ENCODE data around the gene FAM227A.
"Not testable (repeated sequence)": the region's sequence is repeated elsewhere in the genome, so short reads cannot be mapped to it uniquely, and the experiment has no call there.

The FAM227A gene

GRCh38 chr22:38653741-38654140 lies 2.5 kb downstream of the FAM227A start:
- Histone ChIP-seq H3K27ac (no peak overlapping the region), H3K27me3 (ENCODE audit: insufficient read depth, low read depth, severe bottlenecking) (no peaks in the 10 kb centered on the region), H3K9me3 (ENCODE audit: severe bottlenecking) (no peaks in the 10 kb centered on the region), H3K4me3 (ENCODE audit: low read depth, low read length) (no peak overlapping the region), H3K36me3 (peaks cover 7% of the 10 kb centered on the region; the same call in 1 of the 2 replicates)
- no peak for DNase-seq
- TF ChIP-seq, protein P1, sequence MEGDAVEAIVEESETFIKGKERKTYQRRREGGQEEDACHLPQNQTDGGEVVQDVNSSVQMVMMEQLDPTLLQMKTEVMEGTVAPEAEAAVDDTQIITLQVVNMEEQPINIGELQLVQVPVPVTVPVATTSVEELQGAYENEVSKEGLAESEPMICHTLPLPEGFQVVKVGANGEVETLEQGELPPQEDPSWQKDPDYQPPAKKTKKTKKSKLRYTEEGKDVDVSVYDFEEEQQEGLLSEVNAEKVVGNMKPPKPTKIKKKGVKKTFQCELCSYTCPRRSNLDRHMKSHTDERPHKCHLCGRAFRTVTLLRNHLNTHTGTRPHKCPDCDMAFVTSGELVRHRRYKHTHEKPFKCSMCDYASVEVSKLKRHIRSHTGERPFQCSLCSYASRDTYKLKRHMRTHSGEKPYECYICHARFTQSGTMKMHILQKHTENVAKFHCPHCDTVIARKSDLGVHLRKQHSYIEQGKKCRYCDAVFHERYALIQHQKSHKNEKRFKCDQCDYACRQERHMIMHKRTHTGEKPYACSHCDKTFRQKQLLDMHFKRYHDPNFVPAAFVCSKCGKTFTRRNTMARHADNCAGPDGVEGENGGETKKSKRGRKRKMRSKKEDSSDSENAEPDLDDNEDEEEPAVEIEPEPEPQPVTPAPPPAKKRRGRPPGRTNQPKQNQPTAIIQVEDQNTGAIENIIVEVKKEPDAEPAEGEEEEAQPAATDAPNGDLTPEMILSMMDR (IDR thresholded peaks at IDR 0.05; ENCODE audit: low read depth, low read length) = no peak

DNA sequence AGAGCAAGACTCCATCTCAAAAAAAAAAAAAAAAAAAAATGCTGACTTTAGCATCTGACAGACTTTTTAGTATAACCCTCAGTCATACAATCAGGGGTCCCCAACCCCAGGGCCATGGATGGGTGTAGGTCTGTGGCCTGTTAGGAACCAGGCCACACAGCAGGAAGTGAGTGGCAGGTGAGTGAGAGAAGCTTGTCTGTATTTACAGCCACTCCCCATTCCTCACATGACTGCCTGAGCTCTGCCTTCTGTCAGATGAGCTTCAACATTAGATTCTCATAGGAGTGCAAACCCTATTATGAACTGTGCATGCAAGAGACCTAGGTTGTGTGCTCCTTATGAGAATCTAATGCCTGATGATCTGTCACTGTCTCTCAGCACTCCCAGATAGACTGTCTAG lies 3.3 kb downstream of the FAM227A start:
- Histone ChIP-seq H3K9me3 (ENCODE audit: severe bottlenecking) (no peaks in the 10 kb centered on the region), H3K36me3 (peaks cover 11% of the 10 kb centered on the region), H3K4me3 (ENCODE audit: low read depth, low read length) (no peak overlapping the region), H3K27me3 (ENCODE audit: insufficient read depth, low read depth, severe bottlenecking) (no peaks in the 10 kb centered on the region), H3K27ac (no peak overlapping the region)
- TF ChIP-seq, protein P1 (IDR thresholded peaks at IDR 0.05; ENCODE audit: low read depth, low read length) = no peak
- no peak for DNase-seq

- Histone ChIP-seq H3K27ac (no peak overlapping the region), H3K36me3 (peaks cover 17% of the 10 kb centered on the region), H3K4me3 (ENCODE audit: low read depth, low read length) (no peak overlapping the region), H3K27me3 (ENCODE audit: insufficient read depth, low read depth, severe bottlenecking) (no peaks in the 10 kb centered on the region), H3K9me3 (ENCODE audit: severe bottlenecking) (no peaks in the 10 kb centered on the region)
- TF ChIP-seq, protein P1 (IDR thresholded peaks at IDR 0.05; ENCODE audit: low read depth, low read length) = no peak
- DNase-seq = no peak
These were observed 6.2 kb downstream of the FAM227A start for GRCh38 chr22:38649841-38650522.

DNA sequence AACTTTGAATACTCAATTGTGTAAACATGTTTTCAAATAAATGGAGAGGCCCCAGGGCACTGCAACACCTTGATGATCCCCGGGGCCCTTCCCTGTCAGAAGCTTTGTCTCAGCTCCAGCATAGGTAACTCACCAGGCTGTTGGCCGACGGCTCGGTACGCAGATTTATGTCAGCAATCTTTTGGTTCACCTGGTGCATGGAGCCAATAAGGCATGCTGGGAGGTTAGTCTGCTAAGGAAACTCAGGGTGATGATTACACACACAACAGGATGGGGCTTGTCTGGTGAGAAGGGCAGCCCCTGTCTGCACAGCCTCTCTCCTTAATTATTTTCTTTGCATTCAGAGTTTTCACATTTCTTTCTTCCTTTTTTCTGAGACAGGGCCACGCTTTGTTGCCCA lies 10.8 kb downstream of the FAM227A start:
- no peak overlapping the region for H3K27ac ChIP-seq
- H3K9me3 ChIP-seq (ENCODE audit: severe bottlenecking) = no peaks in the 10 kb centered on the region
- no peak for DNase-seq
- no peaks in the 10 kb centered on the region for H3K27me3 ChIP-seq (ENCODE audit: insufficient read depth, low read depth, severe bottlenecking)
- peaks cover 31% of the 10 kb centered on the region for H3K36me3 ChIP-seq
- TF ChIP-seq, protein P1 (IDR thresholded peaks at IDR 0.05; ENCODE audit: low read depth, low read length) = no peak
- H3K4me3 ChIP-seq (ENCODE audit: low read depth, low read length) = no peak overlapping the region

DNA sequence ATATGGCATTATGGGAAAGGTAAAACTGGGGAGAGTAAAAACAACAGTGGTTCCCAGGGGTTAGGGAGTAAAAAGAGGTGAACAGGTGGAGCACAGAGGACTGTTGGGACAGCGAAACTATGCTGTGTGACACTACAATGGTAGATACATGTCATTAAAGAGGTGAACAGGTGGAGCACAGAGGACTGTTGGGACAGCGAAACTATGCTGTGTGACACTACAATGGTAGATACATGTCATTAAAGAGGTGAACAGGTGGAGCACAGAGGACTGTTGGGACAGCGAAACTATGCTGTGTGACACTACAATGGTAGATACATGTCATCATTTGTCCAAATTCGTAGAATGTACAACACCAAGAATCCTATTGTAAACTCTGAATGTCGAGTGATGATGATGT lies 11.9 kb downstream of the FAM227A start:
- not testable (repeated sequence) for H3K9me3 ChIP-seq (ENCODE audit: severe bottlenecking); DNase-seq; H3K27ac ChIP-seq; H3K4me3 ChIP-seq (ENCODE audit: low read depth, low read length); H3K27me3 ChIP-seq (ENCODE audit: insufficient read depth, low read depth, severe bottlenecking)
- H3K36me3 ChIP-seq = peaks cover 26% of the 10 kb centered on the region

DNA sequence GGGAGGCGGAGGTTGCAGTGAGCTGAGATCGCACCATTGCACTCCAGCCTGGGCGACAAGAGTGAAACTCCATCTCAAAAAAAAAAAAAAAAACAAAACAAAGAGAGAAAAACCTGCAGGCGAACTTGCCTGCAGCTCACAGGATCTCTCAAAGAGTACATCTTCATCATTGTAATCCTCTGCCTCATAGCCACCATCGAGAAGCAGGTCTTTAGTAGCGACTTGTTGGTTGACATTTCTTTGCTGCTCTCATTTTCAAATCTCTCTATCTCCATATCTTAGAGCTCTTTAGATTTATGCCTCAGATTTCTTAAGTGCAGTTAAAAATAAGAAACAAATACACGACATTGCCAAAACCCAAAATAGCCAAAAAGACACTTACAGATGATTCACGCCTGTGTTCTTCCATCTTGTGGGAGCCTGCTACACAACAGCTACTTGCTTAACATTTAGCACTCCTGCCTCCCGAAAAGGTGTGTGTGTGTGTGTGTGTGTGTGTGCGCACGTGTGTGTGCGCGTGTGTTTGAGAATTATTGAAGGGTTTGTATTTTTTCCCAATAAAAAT lies 14.6 kb downstream of the FAM227A start:
- Histone ChIP-seq H3K9me3 (ENCODE audit: severe bottlenecking) (no peaks in the 10 kb centered on the region), H3K27me3 (ENCODE audit: insufficient read depth, low read depth, severe bottlenecking) (no peaks in the 10 kb centered on the region), H3K36me3 (peaks cover 35% of the 10 kb centered on the region), H3K27ac (no peak overlapping the region), H3K4me3 (ENCODE audit: low read depth, low read length) (no peak overlapping the region)
- TF ChIP-seq, protein P1 (IDR thresholded peaks at IDR 0.05; ENCODE audit: low read depth, low read length) = no peak
- no peak for DNase-seq

All from WERI-Rb-1 (cell line).